GM19372 (cell line): ENCODE results near the gene RNF32.
A peak's percentile ranks its signal among the peaks of the same experiment; 100 is the strongest.

ENCODE experiments used
- ATAC-seq: cut with Tn5 transposase; IDR thresholded peaks from one replicate; pipeline ENCODE4 v1.9.1; 2021; ENCODE audit warnings: mild to moderate bottlenecking, low read depth, moderate library complexity; ENCODE audit not compliant: unreplicated experiment

Gene RNF32

GRCh38 chr7:156640257-156640948 is at the start of gene RNF32:
Gene RNF32 (plus strand): TSS chr7:156640774. CDS start chr7:156643878, 3,104 bp downstream.
- peak; percentile 76 for ATAC-seq

GRCh38 chr7:156592155-156592884 is 48.3 kb upstream of the RNF32 start:
- no peak for ATAC-seq

GRCh38 chr7:156594283-156595080 is 46.1 kb upstream of the RNF32 start:
- no peak for ATAC-seq

GRCh38 chr7:156600496-156600895 is 40.1 kb upstream of the RNF32 start:
- no peak for ATAC-seq

- ATAC-seq = no peak
Observed at GRCh38 chr7:156602283-156602682, 38.3 kb upstream of the RNF32 start.

GRCh38 chr7:156603011-156603410 is 37.6 kb upstream of the RNF32 start:
- no peak for ATAC-seq

GRCh38 chr7:156603629-156604028 is 36.9 kb upstream of the RNF32 start:
- ATAC-seq = no peak

- ATAC-seq = no peak
Observed at GRCh38 chr7:156604311-156604710, 36.3 kb upstream of the RNF32 start.

GRCh38 chr7:156604836-156605695 is 35.5 kb upstream of the RNF32 start:
- ATAC-seq = no peak

GRCh38 chr7:156606135-156606534 is 34.4 kb upstream of the RNF32 start:
- no peak for ATAC-seq

- ATAC-seq = no peak
Observed at GRCh38 chr7:156606691-156607331, 33.8 kb upstream of the RNF32 start.

- ATAC-seq = no peak
Observed at GRCh38 chr7:156607332-156608172, 33.0 kb upstream of the RNF32 start.

GRCh38 chr7:156608173-156608478 is 32.4 kb upstream of the RNF32 start:
- no peak for ATAC-seq

GRCh38 chr7:156609010-156609877 is 31.3 kb upstream of the RNF32 start:
- no peak for ATAC-seq

GRCh38 chr7:156610130-156610529 is 30.4 kb upstream of the RNF32 start:
- ATAC-seq = no peak

- ATAC-seq = no peak
Observed at GRCh38 chr7:156610601-156611000, 30.0 kb upstream of the RNF32 start.

- no peak for ATAC-seq
Observed at GRCh38 chr7:156611014-156612010, 29.3 kb upstream of the RNF32 start.
